ENCODE data around the gene PDE11A.

PDE11A gene

DNA sequence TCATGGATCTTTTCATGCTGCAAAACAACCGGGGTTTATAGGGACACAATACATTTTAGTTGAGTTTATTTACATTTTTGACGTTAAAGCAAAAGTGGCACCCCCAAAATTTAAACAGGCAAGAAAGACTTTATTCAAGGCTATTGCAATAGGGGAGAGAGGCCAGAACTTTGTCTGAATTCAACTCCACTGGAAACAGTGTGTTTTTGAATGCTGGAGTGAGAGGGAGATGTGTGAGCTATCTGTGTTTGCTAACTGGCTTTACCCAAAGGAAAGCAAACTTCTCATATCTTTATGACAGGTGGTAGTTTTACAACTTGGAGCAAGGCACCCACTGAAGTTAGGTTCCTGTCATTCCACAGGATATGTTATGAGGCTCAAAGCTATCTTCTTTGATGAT, 472.6 kb downstream of the PDE11A start:
- no peaks in the 10 kb centered on the region for H3K9me3 ChIP-seq (ENCODE audit: insufficient read depth, low read length)
- no peak overlapping the region for H3K27ac ChIP-seq (ENCODE audit: low read depth, low read length)
- no peaks in the 10 kb centered on the region for H4K20me1 ChIP-seq (ENCODE audit: low read depth, low read length)
- no peak overlapping the region for H3K4me2 ChIP-seq (ENCODE audit: low read depth, low read length, poor library complexity, severe bottlenecking)
- TF ChIP-seq, protein P1, sequence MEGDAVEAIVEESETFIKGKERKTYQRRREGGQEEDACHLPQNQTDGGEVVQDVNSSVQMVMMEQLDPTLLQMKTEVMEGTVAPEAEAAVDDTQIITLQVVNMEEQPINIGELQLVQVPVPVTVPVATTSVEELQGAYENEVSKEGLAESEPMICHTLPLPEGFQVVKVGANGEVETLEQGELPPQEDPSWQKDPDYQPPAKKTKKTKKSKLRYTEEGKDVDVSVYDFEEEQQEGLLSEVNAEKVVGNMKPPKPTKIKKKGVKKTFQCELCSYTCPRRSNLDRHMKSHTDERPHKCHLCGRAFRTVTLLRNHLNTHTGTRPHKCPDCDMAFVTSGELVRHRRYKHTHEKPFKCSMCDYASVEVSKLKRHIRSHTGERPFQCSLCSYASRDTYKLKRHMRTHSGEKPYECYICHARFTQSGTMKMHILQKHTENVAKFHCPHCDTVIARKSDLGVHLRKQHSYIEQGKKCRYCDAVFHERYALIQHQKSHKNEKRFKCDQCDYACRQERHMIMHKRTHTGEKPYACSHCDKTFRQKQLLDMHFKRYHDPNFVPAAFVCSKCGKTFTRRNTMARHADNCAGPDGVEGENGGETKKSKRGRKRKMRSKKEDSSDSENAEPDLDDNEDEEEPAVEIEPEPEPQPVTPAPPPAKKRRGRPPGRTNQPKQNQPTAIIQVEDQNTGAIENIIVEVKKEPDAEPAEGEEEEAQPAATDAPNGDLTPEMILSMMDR (IDR thresholded peaks at IDR 0.05; ENCODE audit: insufficient read depth, low read length, poor library complexity, severe bottlenecking): no peak
- no peak for TF ChIP-seq EZH2phosphoT487 (conservative IDR thresholded peaks at IDR 0.05; ENCODE audit: low read length)
- no peaks in the 10 kb centered on the region for H3K79me2 ChIP-seq (ENCODE audit: insufficient read depth, low read length)
- no peaks in the 10 kb centered on the region for H3K27me3 ChIP-seq (ENCODE audit: low read length)
- no peaks in the 10 kb centered on the region for H3F3A ChIP-seq (ENCODE audit: insufficient read depth)
- no peak overlapping the region for H3K4me3 ChIP-seq (ENCODE audit: insufficient read depth, low read length, poor library complexity, severe bottlenecking)
- no peak overlapping the region for H2AFZ ChIP-seq (ENCODE audit: low read depth, low read length, severe bottlenecking)
- no peaks in the 10 kb centered on the region for H3K9me2 ChIP-seq (replicated peaks; ENCODE audit: insufficient read depth, low read length)
- no peak overlapping the region for H3K9ac ChIP-seq (ENCODE audit: low read length)
- no peaks in the 10 kb centered on the region for H3K36me3 ChIP-seq (ENCODE audit: low read length)

DNA sequence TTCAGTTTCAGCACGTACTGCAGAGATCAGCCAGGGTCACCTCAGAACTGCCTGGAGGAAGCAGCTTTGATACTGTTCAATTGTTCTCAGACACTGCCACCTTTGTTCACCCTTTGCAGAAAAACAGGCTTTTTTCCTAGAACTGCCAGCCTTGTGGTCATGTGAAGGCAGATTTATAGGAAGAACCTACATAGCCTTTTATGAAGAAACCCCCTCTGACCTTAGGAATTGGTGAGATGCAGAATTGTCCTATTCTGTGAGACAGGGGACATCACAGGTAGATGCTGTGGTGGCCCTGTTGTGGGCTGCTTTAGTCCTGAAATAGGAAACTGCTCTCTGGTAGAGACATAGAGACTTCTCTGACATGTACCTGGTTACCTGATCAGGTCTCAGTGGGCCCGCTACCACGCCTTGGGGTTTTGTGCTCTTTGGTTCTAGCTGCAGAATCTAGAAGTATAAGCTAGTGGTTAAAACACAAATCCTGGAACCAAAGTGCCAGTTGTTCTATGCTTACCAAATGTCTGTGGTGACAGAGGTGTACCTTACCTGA, 473.4 kb downstream of the PDE11A start:
- H3K4me3 ChIP-seq (ENCODE audit: insufficient read depth, low read length, poor library complexity, severe bottlenecking): no peak overlapping the region
- H3F3A ChIP-seq (ENCODE audit: insufficient read depth): no peaks in the 10 kb centered on the region
- H3K79me2 ChIP-seq (ENCODE audit: insufficient read depth, low read length): no peaks in the 10 kb centered on the region
- no peak overlapping the region for H3K9ac ChIP-seq (ENCODE audit: low read length)
- H3K27ac ChIP-seq (ENCODE audit: low read depth, low read length): no peak overlapping the region
- no peak overlapping the region for H3K4me2 ChIP-seq (ENCODE audit: low read depth, low read length, poor library complexity, severe bottlenecking)
- H3K27me3 ChIP-seq (ENCODE audit: low read length): no peaks in the 10 kb centered on the region
- H2AFZ ChIP-seq (ENCODE audit: low read depth, low read length, severe bottlenecking): no peak overlapping the region
- no peaks in the 10 kb centered on the region for H3K9me2 ChIP-seq (replicated peaks; ENCODE audit: insufficient read depth, low read length)
- H4K20me1 ChIP-seq (ENCODE audit: low read depth, low read length): no peaks in the 10 kb centered on the region
- H3K9me3 ChIP-seq (ENCODE audit: insufficient read depth, low read length): no peaks in the 10 kb centered on the region
- no peaks in the 10 kb centered on the region for H3K36me3 ChIP-seq (ENCODE audit: low read length)
- TF ChIP-seq, protein P1 (IDR thresholded peaks at IDR 0.05; ENCODE audit: insufficient read depth, low read length, poor library complexity, severe bottlenecking): no peak
- no peak for TF ChIP-seq EZH2phosphoT487 (conservative IDR thresholded peaks at IDR 0.05; ENCODE audit: low read length)

DNA sequence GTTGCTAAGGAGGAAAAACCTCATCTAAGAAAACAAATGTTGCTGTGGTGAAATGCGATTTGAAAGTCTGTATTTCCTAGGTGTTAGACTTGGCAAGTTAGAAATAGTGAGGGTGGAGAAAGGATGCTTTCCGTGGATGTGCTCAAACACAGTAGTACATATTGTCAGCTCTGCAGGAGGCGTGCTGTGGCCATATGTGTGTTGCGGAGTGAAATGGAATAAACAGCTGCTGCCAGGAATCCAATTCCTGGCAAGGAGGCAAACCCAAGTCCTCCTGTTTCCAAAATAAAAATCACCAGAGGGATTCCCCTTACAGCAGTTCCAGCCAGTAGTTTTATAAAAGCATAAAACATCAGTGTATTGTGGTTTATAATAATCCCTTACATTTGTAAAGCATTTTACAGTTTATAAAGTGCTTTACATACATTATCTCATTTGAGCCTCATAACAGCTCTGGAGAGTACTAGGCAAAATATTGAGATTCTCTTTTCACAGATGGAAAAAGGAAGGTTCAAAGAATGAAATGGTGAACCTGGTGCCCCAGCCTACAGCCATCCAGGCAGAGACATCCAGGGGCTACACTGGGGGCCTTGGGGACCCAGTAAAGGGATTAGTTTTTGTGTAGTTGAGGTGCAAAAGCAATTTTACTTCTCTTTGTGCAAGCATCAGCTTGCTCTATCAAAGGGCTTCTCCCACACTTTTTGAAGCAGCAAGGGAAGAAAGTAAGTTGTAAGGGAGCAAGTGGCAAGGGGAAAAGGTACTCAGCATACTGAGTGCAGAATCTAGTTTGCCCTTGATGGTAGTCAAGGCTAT, 474.0 kb downstream of the PDE11A start:
- Histone ChIP-seq H3F3A (ENCODE audit: insufficient read depth) (no peaks in the 10 kb centered on the region), H3K9me2 (replicated peaks; ENCODE audit: insufficient read depth, low read length) (no peaks in the 10 kb centered on the region), H4K20me1 (ENCODE audit: low read depth, low read length) (no peaks in the 10 kb centered on the region), H3K79me2 (ENCODE audit: insufficient read depth, low read length) (no peaks in the 10 kb centered on the region), H2AFZ (ENCODE audit: low read depth, low read length, severe bottlenecking) (no peak overlapping the region), H3K9me3 (ENCODE audit: insufficient read depth, low read length) (no peaks in the 10 kb centered on the region), H3K27me3 (ENCODE audit: low read length) (no peaks in the 10 kb centered on the region), H3K9ac (ENCODE audit: low read length) (no peak overlapping the region), H3K36me3 (ENCODE audit: low read length) (no peaks in the 10 kb centered on the region), H3K4me2 (ENCODE audit: low read depth, low read length, poor library complexity, severe bottlenecking) (no peak overlapping the region), H3K27ac (ENCODE audit: low read depth, low read length) (no peak overlapping the region), H3K4me3 (ENCODE audit: insufficient read depth, low read length, poor library complexity, severe bottlenecking) (no peak overlapping the region)
- TF ChIP-seq, protein P1 (IDR thresholded peaks at IDR 0.05; ENCODE audit: insufficient read depth, low read length, poor library complexity, severe bottlenecking): no peak
- no peak for TF ChIP-seq EZH2phosphoT487 (conservative IDR thresholded peaks at IDR 0.05; ENCODE audit: low read length)

All from SU-DHL-6 (cell line).